ENCODE results near the gene GPD1.
A peak's percentile ranks its signal among the peaks of the same experiment; 100 is the strongest.

The GPD1 gene

GRCh38 chr12:50110762-50111351 is 7.0 kb downstream of the GPD1 start:
- Histone ChIP-seq H3K4me1 (ENCODE audit: insufficient read depth, low read length, poor library complexity, severe bottlenecking) (peaks cover 18% of the 10 kb centered on the region), H3K9me3 (ENCODE audit: insufficient read depth, low read depth, low read length) (no peaks in the 10 kb centered on the region), H3K36me3 (ENCODE audit: insufficient read depth, low read length) (no peaks in the 10 kb centered on the region), H3K9me2 (replicated peaks; ENCODE audit: low read depth, low read length) (no peaks in the 10 kb centered on the region), H3K27me3 (ENCODE audit: insufficient read depth, low read length, poor library complexity, severe bottlenecking) (no peaks in the 10 kb centered on the region), H3K4me2 (ENCODE audit: low read depth, low read length, poor library complexity, severe bottlenecking) (peak overlapping the region; percentile 16), H3F3A (ENCODE audit: low read depth) (no peaks in the 10 kb centered on the region), H3K79me2 (ENCODE audit: insufficient read depth, low read length) (peaks cover 35% of the 10 kb centered on the region), H4K20me1 (ENCODE audit: insufficient read depth, low read length, poor library complexity, severe bottlenecking) (peaks cover 8% of the 10 kb centered on the region), H2AFZ (ENCODE audit: low read length) (peak overlapping the region; percentile 79; the same call in 1 of the 2 replicates), H3K4me3 (ENCODE audit: low read length, poor library complexity, severe bottlenecking) (no peak overlapping the region), H3K9ac (ENCODE audit: low read depth, low read length, poor library complexity, severe bottlenecking) (no peak overlapping the region)
- TF ChIP-seq CTCF (conservative IDR thresholded peaks at IDR 0.05; ENCODE audit: low read length) (no peak), EZH2phosphoT487 (IDR thresholded peaks at IDR 0.05; ENCODE audit: borderline replicate concordance) (no peak)

- H3K4me1 ChIP-seq (ENCODE audit: insufficient read depth, low read length, poor library complexity, severe bottlenecking), result peaks cover 23% of the 10 kb centered on the region
- H3K9ac ChIP-seq (ENCODE audit: low read depth, low read length, poor library complexity, severe bottlenecking), result no peak overlapping the region
- H2AFZ ChIP-seq (ENCODE audit: low read length), result peak overlapping the region; percentile 79; the same call in 1 of the 2 replicates
- no peaks in the 10 kb centered on the region for H3K36me3 ChIP-seq (ENCODE audit: insufficient read depth, low read length)
- H3K4me3 ChIP-seq (ENCODE audit: low read length, poor library complexity, severe bottlenecking), result peak overlapping the region; percentile 33
- H3K9me2 ChIP-seq (replicated peaks; ENCODE audit: low read depth, low read length), result no peaks in the 10 kb centered on the region
- no peaks in the 10 kb centered on the region for H3K27me3 ChIP-seq (ENCODE audit: insufficient read depth, low read length, poor library complexity, severe bottlenecking)
- peaks cover 40% of the 10 kb centered on the region for H3K79me2 ChIP-seq (ENCODE audit: insufficient read depth, low read length)
- peak overlapping the region; percentile 16 for H3K4me2 ChIP-seq (ENCODE audit: low read depth, low read length, poor library complexity, severe bottlenecking)
- H3F3A ChIP-seq (ENCODE audit: low read depth), result no peaks in the 10 kb centered on the region
- H3K9me3 ChIP-seq (ENCODE audit: insufficient read depth, low read depth, low read length), result no peaks in the 10 kb centered on the region
- TF ChIP-seq EZH2phosphoT487 (IDR thresholded peaks at IDR 0.05; ENCODE audit: borderline replicate concordance), result no peak
- no peak for TF ChIP-seq CTCF (conservative IDR thresholded peaks at IDR 0.05; ENCODE audit: low read length)
- peaks cover 9% of the 10 kb centered on the region for H4K20me1 ChIP-seq (ENCODE audit: insufficient read depth, low read length, poor library complexity, severe bottlenecking)
These were observed 7.5 kb downstream of the GPD1 start for GRCh38 chr12:50111395-50111692.

GRCh38 chr12:50111693-50112455 is 8.1 kb downstream of the GPD1 start, which contains the start of gene COX14:
Gene COX14, plus strand, starts transcription at chr12:50112236. Its CDS starts 7,808 bp downstream, at chr12:50120044.
- peak; percentile 84 for TF ChIP-seq CTCF (conservative IDR thresholded peaks at IDR 0.05; ENCODE audit: low read length)
- TF ChIP-seq EZH2phosphoT487 (IDR thresholded peaks at IDR 0.05; ENCODE audit: borderline replicate concordance), result no peak
- H3K27me3 ChIP-seq (ENCODE audit: insufficient read depth, low read length, poor library complexity, severe bottlenecking), result no peaks in the 10 kb centered on the region
- peak within 1 kb of the TSS; percentile 78 for H3K4me2 ChIP-seq (ENCODE audit: low read depth, low read length, poor library complexity, severe bottlenecking)
- peak within 1 kb of the TSS; percentile 89 for H3K4me3 ChIP-seq (ENCODE audit: low read length, poor library complexity, severe bottlenecking)
- H3K9ac ChIP-seq (ENCODE audit: low read depth, low read length, poor library complexity, severe bottlenecking), result peak within 1 kb of the TSS; percentile 79
- no peaks in the 10 kb centered on the region for H3K36me3 ChIP-seq (ENCODE audit: insufficient read depth, low read length)
- H3K79me2 ChIP-seq (ENCODE audit: insufficient read depth, low read length), result peaks cover 46% of the 10 kb centered on the region
- H2AFZ ChIP-seq (ENCODE audit: low read length), result peak within 1 kb of the TSS; percentile 79
- no peaks in the 10 kb centered on the region for H3F3A ChIP-seq (ENCODE audit: low read depth)
- H3K9me3 ChIP-seq (ENCODE audit: insufficient read depth, low read depth, low read length), result no peaks in the 10 kb centered on the region
- H3K9me2 ChIP-seq (replicated peaks; ENCODE audit: low read depth, low read length), result no peaks in the 10 kb centered on the region
- H4K20me1 ChIP-seq (ENCODE audit: insufficient read depth, low read length, poor library complexity, severe bottlenecking), result peaks cover 14% of the 10 kb centered on the region
- peaks cover 28% of the 10 kb centered on the region for H3K4me1 ChIP-seq (ENCODE audit: insufficient read depth, low read length, poor library complexity, severe bottlenecking)

All from Loucy (cell line).